Stimulated activated CD8-positive, alpha-beta memory T cell treated with anti-CD3 and anti-CD28 coated beads, Interleukin-4, amount 100 ng/mL, for 48 hours (primary cell): ENCODE results near the gene PTPN14.
"Not testable (repeated sequence)": the region's sequence is repeated elsewhere in the genome, so short reads cannot be mapped to it uniquely, and the experiment has no call there.

Experiments
- DNase-seq: peaks from one replicate; pipeline ENCODE4 v3.0.0-alpha.2; 2020

Gene PTPN14

GRCh38 chr1:214540324-214540723 is 11.1 kb downstream of the PTPN14 start:
- no peak for DNase-seq

- no peak for DNase-seq
These were observed 12.9 kb downstream of the PTPN14 start for GRCh38 chr1:214538496-214538895.

GRCh38 chr1:214537872-214538473 is 13.4 kb downstream of the PTPN14 start:
- DNase-seq, result no peak

- DNase-seq, result no peak
These were observed 14.2 kb downstream of the PTPN14 start for GRCh38 chr1:214537219-214537618.

GRCh38 chr1:214532070-214532469 is 19.3 kb downstream of the PTPN14 start:
- no peak for DNase-seq

GRCh38 chr1:214525535-214526019 is 25.8 kb downstream of the PTPN14 start:
- no peak for DNase-seq

- DNase-seq, result no peak
These were observed 26.6 kb downstream of the PTPN14 start for GRCh38 chr1:214524824-214525223.

- DNase-seq, result no peak
These were observed 28.1 kb downstream of the PTPN14 start for GRCh38 chr1:214523124-214523824.

- DNase-seq, result not testable (repeated sequence)
These were observed 29.9 kb downstream of the PTPN14 start for GRCh38 chr1:214521458-214521857.

GRCh38 chr1:214520544-214521165 is 30.7 kb downstream of the PTPN14 start:
- no peak for DNase-seq

- DNase-seq, result no peak
These were observed 33.0 kb downstream of the PTPN14 start for GRCh38 chr1:214518361-214518760.

GRCh38 chr1:214516434-214517326 is 34.7 kb downstream of the PTPN14 start:
- DNase-seq, result no peak

GRCh38 chr1:214515544-214516433 is 35.6 kb downstream of the PTPN14 start:
- DNase-seq, result no peak

- no peak for DNase-seq
These were observed 36.5 kb downstream of the PTPN14 start for GRCh38 chr1:214514819-214515383.

GRCh38 chr1:214514032-214514818 is 37.2 kb downstream of the PTPN14 start:
- DNase-seq, result no peak

GRCh38 chr1:214513394-214513793 is 38.0 kb downstream of the PTPN14 start:
- no peak for DNase-seq

- DNase-seq, result no peak
These were observed 39.8 kb downstream of the PTPN14 start for GRCh38 chr1:214511639-214511998.

GRCh38 chr1:214510914-214511638 is 40.3 kb downstream of the PTPN14 start:
- DNase-seq, result no peak

GRCh38 chr1:214510477-214510876 is 40.9 kb downstream of the PTPN14 start:
- no peak for DNase-seq

- DNase-seq, result not testable (repeated sequence)
These were observed 41.8 kb downstream of the PTPN14 start for GRCh38 chr1:214509622-214510021.
